Ascending aorta (tissue), 2 donors: ENCODE data around the gene KCNAB1. TPM values are rescaled to one million over a fixed set of nuclear protein-coding genes. Genes with fewer than 3 reads are reported as not detected.

Experiments used
- DNase-seq, 2 donors: peaks; one replicate each; pipeline ENCODE4 v3.0.0-alpha.2; 2019; ENCODE audit warnings: low spot score in 2 of 2
- H3K27ac ChIP-seq, 2 donors: fragments of 200-600 bp; sonication (generic); one replicate each; pipeline ENCODE4 v1.5.1; 2016 to 2017; ENCODE audit warnings: mild to moderate bottlenecking in 1 of 2
- H3K27me3 ChIP-seq: fragments of 200-600 bp; sonication (generic); one replicate; pipeline ENCODE4 v1.5.1; 2017
- H3K36me3 ChIP-seq, 2 donors: fragments of 200-600 bp; sonication (generic); one replicate each; pipeline ENCODE4 v1.5.1; 2016
- H3K4me1 ChIP-seq, 2 donors: fragments of 200-600 bp; sonication (generic); one replicate each; pipeline ENCODE4 v1.5.1; 2016 to 2017; ENCODE audit warnings: mild to moderate bottlenecking in 1 of 2
- H3K4me3 ChIP-seq, 2 donors: fragments of 200-600 bp; sonication (generic); one replicate each; pipeline ENCODE4 v1.5.1; 2016 to 2017; ENCODE audit warnings: mild to moderate bottlenecking in 1 of 2
- H3K9me3 ChIP-seq, 2 donors: fragments of 200-600 bp; sonication (generic); one replicate each; pipeline ENCODE4 v1.5.1; 2016
- CTCF ChIP-seq, 3 experiments: fragments of 200-600 bp in 2 of 3; fragments of 450-650 bp in 1 of 3; sonication (generic) in 2 of 3; IDR thresholded peaks; one replicate each; pipeline ENCODE4 v1.5.1; 2016 to 2019; ENCODE audit warnings: antibody characterized with exemption in 3 of 3, mild to moderate bottlenecking in 1 of 3, moderate library complexity in 1 of 3
- intact Hi-C: fragments of 100-400 bp; cut with DNase I; formaldehyde crosslinking; loops from one replicate; pipeline ENCODE4 v1.15.1; 2023
- total RNA-seq: library from RNA; depleted of rRNA; stranded (reverse); fragments of >200 nt; gene quantifications from one replicate; pipeline ENCODE4 v1.1.0, GENCODE V29; 2016

The KCNAB1 gene
- total RNA-seq, 1 donor from 2014 or later = 15.1 TPM

GRCh38 chr3:156404217-156404616, 283.8 kb downstream of the KCNAB1 start:
- intact Hi-C loops = no loop called here
- Histone ChIP-seq H3K4me3 (no peak overlapping the region), H3K27ac (no peak overlapping the region)

DNA sequence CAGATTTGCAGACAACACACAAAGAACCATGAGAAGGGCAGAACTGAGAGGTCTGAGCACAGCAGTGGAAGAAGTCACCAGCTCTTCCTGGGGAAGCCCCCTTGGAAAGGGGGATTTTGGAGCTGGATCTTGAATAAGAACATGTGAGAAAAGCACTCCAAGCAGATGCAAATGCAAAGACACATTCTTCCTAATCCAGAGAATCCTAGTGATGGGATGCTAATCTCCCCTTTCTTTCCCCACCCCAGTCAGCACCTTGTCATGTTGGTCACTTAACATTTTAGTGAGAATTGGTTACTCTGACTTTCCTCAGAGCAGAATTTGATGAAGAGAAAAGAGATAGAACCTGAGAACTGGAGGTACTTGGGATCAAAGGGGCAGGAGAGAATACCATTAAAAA, 286.0 kb downstream of the KCNAB1 start:
- intact Hi-C loops = no loop called here
- TF ChIP-seq CTCF (IDR thresholded peaks at IDR 0.05) = no peak

More at GRCh38 chr3:156404217-156404616, 283.8 kb downstream of the KCNAB1 start:
- TF ChIP-seq CTCF (IDR thresholded peaks at IDR 0.05) = no peak
- no peak for DNase-seq
- Histone ChIP-seq H3K27me3 (no peaks in the 10 kb centered on the region), H3K9me3 (no peaks in the 10 kb centered on the region), H3K36me3 (no peaks in the 10 kb centered on the region), H3K4me1 (peaks cover 0 to 10% of the 10 kb centered on the region in 2 donors)

DNA sequence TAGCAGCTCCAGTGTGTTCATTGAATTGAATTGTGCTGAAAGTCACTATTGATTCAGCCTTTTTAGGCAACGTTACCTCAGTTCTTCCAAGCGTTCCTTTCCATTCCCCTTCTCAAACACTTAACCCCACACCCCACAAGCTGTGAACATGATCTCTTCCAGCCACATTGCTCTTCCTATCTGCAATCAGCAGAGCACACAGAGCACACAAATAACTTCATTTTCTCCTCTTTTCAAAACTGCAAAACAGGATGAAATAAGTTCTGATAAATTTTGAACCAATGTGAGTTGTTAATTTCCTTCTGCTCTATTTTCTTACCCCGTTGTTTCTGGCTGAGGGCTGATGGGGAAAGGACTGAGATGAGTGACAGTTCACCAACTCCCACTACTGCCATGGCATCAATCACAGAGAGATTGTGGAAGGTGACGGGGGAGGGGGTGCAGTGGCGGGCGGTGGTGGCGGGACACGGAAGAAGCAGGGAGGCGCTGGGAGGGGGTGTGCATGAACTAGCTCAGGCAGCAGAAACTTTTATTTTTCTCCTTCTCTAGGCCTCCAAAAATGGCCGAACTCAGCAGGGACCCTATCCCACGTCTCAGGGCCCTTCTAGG, 287.3 kb downstream of the KCNAB1 start:
- no peak overlapping the region for H3K4me3 ChIP-seq
- no peaks in the 10 kb centered on the region for H3K9me3 ChIP-seq
- H3K36me3 ChIP-seq = no peaks in the 10 kb centered on the region
- no peaks in the 10 kb centered on the region for H3K4me1 ChIP-seq
- H3K27ac ChIP-seq = no peak overlapping the region
- no peak for TF ChIP-seq CTCF (IDR thresholded peaks at IDR 0.05)
- DNase-seq = no peak
- H3K27me3 ChIP-seq = no peaks in the 10 kb centered on the region
- intact Hi-C loops = no loop called here

More for the DNA sequence above, 286.0 kb downstream of the KCNAB1 start:
- DNase-seq = no peak
- peaks cover 0 to 7% of the 10 kb centered on the region in 2 donors for H3K4me1 ChIP-seq
- H3K36me3 ChIP-seq = no peaks in the 10 kb centered on the region
- H3K27ac ChIP-seq = no peak overlapping the region
- no peaks in the 10 kb centered on the region for H3K27me3 ChIP-seq
- no peaks in the 10 kb centered on the region for H3K9me3 ChIP-seq
- no peak overlapping the region for H3K4me3 ChIP-seq

GRCh38 chr3:156409694-156410093, 289.3 kb downstream of the KCNAB1 start:
- no peak for TF ChIP-seq CTCF (IDR thresholded peaks at IDR 0.05)

GRCh38 chr3:156412600-156412999, 292.2 kb downstream of the KCNAB1 start:
- H3K27ac ChIP-seq = no peak overlapping the region
- H3K4me3 ChIP-seq = no peak overlapping the region
- H3K27me3 ChIP-seq = no peaks in the 10 kb centered on the region
- intact Hi-C loops = no loop called here
- H3K9me3 ChIP-seq = no peaks in the 10 kb centered on the region
- no peak for DNase-seq
- H3K4me1 ChIP-seq = no peaks in the 10 kb centered on the region
- no peak for TF ChIP-seq CTCF (IDR thresholded peaks at IDR 0.05)
- H3K36me3 ChIP-seq = no peaks in the 10 kb centered on the region

More at GRCh38 chr3:156409694-156410093, 289.3 kb downstream of the KCNAB1 start:
- no peak overlapping the region for H3K4me3 ChIP-seq
- no peaks in the 10 kb centered on the region for H3K9me3 ChIP-seq
- intact Hi-C loops = no loop called here
- H3K4me1 ChIP-seq = no peaks in the 10 kb centered on the region
- no peaks in the 10 kb centered on the region for H3K36me3 ChIP-seq
- H3K27ac ChIP-seq = no peak overlapping the region
- H3K27me3 ChIP-seq = no peaks in the 10 kb centered on the region
- no peak for DNase-seq
